Amniotic epithelial cell (primary cell): ENCODE results near the gene HTRA1.
A peak's percentile ranks its signal among the peaks of the same experiment; 100 is the strongest.

Experiments used
- DNase-seq: peaks from one replicate; pipeline ENCODE4 v3.0.0-alpha.2; 2010; ENCODE audit warnings: low read depth

HTRA1 gene

DNA sequence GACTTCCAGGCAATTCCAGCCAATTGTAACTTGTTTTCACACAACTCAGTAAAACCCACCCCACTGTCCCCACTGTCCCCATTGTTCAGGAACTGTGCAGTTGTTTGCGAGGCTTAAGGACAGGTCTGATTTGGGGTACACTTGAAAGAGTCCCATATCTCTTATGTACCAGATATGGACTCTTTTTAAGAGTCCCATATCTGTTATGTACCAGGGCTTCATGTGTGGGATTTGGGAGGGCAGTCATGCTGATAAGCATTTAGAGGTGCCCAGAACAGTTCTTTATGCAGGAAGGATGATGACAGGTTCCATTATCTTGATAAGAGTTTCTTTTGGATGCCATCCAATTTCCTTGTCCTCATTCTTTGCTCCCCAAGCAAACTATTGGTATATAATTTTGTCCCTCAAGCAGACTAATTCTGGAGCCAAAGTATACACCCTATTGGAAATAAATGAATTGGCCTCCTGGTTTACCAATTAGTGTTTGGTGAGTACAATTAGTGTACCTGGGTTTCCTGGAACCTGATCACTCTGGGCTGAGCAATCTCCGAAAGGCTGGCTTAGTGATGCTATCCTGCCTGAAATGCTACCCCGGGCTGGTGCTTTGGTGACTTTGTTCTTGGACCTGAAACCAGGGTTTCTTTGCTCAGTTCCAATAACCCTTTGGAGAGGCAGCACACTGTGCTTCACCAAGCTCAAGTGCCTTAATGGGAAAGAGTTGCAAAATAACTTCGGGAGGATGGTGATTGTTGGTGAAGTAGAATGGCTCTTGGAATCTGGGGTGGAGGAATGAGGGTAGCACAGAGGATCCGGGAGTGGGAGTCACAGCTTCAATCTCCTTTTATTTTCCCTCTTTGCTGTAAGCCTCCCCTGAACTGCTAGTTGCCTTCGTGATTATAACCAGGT, 93.0 kb downstream of the HTRA1 start:
- no peak for DNase-seq

DNA sequence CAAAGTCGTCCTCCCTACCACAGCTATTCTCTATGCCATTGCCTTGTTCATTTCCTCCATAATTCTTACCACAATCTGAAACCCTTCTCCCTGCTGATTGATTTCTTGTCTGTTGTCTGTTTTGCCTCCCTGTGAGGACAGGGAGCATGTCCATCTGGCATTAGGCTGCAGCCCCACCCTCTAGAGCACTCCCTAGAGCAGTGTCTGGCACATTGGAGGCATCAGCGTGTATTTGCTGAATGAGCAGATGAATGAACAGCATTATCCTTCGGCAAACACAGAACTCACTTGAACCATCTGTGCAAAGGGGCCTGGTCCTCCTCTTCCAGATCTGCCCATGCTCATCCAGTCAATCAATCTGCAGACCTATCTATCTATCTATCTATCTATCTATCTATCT, 94.1 kb downstream of the HTRA1 start:
- DNase-seq, result no peak

- DNase-seq, result no peak
These were observed 96.2 kb downstream of the HTRA1 start for GRCh38 chr10:122557516-122557915.

DNA sequence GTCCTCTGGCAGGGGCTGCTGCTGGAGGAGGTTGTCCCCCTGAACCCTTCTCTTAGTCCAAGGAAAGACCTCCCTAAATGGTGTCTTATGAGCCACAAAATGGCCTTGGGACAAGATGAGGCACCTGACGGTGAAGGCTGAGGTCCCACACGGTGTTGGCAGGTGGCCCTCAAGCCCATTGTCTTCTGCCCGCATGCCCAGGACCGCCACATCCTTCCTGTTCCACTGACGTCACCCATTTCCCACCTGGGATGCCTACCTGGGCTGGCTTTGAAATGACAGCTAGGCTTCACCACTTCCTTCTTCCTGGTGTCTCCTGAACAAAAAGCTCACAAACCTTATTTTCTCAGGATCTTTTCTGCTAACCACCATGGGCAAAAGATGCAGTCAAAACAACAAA, 97.1 kb downstream of the HTRA1 start:
- no peak for DNase-seq

DNA sequence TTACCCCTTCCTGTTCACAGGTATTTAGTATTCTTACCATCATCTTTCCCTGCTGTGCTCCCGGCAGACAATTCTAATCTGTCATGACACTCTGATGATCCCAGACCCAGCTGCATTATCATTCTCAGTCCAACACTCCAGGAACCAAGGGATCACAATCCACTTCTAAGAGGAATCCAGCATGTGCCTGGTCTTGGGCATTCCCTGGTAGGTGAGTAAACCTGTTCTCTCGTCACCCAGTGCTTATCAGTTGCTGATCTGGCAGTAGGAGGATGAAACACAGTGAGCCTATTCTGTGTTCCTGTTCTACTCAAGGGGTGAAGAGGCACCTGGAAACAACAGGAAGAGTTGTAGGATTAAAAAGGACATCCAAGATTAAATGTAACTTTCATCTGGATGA, 97.9 kb downstream of the HTRA1 start:
- DNase-seq, result peak; percentile 57

DNA sequence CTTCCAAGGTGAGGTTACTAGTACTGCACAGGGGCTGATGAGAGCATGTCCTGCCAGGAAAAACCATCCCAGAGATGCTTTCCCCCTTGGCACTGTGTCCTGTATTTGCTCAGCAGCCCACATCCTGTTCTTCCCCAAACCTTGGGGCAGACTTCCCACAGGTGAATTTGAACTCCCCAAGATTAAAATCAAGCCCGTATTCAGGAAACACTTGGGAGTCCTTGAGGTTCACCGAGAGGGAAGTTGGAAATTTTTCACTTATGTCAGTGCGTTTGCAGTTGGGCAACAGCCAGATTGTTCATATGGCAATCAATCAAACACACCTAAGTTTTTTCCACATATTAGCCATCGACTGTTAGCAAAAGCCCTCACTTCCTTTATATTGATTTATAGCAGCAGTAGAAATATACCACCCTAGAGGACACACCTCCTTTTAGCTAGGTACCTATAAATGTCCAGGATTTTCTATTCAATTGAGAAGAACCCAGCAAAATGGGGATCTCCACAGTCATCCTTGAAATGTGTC, 99.0 kb downstream of the HTRA1 start, which contains the start of gene DMBT1:
Gene DMBT1 (plus strand): TSS at position 476 of the 526 bp plus-strand sequence. CDS start 17 bp downstream, at position 493.
- no peak for DNase-seq

- DNase-seq, result peak; percentile 49
These were observed 99.9 kb downstream of the HTRA1 start for GRCh38 chr10:122561212-122561611.

DNA sequence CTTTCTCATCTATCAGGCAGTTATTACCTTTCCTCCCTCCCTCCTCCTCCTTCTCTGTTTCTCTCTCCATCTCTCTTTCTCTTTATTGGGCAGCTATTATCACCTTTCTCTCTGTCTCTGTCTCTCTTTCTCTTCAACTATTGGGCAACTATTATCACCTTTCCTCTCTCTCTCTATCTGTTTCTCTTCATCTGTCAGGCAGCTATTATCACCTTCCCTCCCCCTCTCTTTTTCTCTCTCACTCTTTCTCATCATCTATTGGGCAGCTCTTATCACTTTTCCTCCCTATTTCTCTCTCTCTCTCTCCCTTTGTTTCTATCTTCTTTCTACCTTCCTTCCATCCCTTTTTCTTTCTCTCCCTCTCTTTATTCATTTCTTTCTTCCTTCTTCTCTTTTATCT, 100.4 kb downstream of the HTRA1 start:
- DNase-seq, result no peak
